Activated T-cell treated with anti-CD3 and anti-CD28 coated beads for 1 hour (primary cell): ENCODE data around the gene NEK5.

ENCODE experiments used
- DNase-seq: peaks from one replicate; pipeline ENCODE4 v3.0.0-alpha.2; 2020; ENCODE audit warnings: low read depth

The NEK5 gene

DNA sequence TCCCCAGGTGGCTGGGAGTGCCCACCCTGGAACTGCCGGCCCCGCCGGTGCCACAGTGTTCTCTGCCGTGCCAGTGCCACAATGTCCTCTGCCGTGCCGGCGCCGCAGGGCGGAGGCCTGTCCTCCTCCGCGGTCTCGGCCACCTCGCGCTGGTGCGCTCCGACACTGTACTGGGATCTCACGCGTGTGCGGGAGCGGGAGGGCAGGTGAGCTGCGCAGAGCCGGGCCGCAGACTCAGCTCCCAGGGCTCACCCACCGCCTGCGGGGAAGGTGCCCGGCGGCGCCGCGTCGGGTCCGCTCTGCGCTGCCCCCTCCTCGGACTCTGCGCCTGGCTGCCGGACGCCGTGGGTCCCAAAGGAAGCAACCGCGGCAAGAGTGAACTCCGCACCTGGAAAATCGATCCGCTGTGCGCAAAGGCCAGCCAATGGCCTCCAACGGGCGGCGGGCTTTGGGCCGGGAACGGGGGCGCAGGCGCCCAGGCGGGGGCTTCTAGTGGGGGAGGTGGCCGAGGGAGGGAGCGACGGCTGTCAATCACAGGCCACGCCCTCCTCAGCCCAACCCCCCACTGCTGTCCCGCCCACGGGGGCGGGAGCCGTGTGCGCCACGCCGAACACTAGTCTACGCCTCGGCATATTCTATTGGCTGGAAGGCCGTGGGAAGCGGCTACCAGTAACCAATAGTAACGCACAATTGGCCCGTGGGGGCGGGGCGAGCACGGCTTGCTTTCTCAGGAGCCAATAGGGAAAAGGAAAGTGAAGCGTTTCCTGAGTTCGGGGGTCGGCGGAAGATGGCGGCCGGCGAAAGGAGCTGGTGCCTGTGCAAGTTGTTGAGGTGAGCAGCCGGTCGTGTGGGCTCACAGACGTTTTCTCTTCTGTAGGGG, 117.0 kb downstream of the NEK5 start, which contains the start of gene ALG11:
TSS of gene ALG11 (plus strand) at position 767 of the 880 bp plus-strand sequence. CDS start at position 788, 21 bp downstream.
- DNase-seq: peak; percentile 100

DNA sequence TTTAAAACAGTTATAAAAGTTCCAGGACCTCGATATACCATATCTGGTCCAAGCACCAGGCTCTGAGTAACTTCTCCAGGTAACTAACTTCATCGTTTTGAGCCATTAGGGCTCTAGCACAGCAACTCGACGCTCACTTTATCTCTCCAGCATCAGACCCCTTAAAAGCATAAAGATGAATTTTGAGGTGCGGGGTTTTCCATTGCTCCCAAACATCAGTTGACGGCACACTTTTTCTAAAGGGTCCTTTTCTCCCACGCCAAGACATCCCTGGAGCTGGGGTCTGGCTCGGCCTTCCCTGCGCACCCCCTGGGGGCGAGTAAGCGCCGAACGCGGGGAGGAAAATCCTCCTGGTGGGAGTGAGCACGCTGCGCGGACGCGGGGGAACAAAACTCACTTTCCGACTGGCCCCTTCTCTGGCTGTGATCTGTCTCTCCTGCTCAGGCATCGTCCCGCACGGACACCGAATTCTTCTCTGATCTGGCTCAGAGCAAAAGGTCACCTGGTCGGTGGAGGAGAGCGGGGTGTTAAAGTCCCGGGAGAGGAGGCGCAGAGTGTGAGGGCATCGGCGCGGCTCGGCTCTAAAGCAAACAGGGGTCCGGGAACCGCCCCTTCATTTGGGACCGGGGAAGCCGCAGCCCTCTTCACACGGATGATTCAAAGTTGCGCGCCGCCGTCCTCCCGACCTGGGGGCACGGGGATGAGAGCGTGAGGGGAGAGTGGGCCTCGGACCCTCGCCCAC, 117.8 kb downstream of the NEK5 start, which contains the start of gene ATP7B:
TSS of gene ATP7B (minus strand) at position 561 of the 742 bp plus-strand sequence. CDS start at position 448, 113 bp downstream.
- DNase-seq: peak; percentile 5

DNA sequence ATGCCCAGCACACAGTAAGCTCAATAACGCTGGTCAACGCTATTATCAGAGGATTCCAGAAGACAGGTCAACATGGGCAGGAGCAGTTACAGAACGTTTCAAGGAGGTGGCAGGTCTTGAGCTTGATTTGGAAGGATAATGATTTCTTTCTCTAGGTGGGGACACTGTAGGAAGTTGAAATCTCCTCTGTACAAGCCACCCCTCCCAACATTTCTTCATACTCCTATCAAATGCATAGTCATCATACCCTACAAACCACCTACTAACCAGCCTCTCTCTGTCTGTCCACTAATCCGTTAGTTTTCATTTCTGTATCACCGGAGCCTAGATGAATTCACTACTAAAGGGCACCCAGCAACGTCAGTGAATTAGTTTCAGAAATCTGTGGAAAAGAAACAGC, 118.9 kb downstream of the NEK5 start:
- DNase-seq: no peak

DNA sequence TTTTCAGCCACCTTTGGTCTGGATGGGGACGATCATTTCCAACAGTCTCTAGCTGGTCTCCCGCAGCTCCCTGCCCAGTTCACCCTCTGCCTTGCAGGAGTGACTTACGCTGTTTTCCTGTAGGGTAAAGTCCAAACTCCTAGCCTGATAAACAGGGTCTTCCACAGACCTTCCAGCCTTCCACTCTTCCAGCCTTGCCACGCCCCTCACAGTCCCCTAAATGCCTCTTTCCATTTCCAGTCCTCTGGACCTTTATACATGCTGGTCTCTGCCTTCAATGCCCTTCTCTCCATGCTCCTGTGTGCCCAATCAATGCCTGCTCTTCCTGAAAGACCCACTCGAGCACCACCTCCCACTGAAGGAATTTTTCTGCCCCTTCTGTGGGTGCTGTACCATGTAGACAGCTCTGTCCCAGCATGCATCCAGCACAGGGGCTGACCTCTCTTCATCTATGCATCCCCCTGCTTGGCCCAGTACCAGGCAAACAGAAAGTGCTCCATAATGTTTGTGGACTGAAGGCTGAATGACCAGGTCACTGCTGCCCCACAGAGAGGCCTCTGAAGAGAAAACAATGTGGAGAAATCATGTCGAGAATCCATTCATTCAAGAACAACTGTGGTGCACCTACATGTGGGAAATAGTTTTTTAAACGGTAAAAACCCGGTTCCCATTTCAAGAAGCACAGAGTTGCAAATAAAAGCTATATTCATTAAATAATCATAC, 122.2 kb downstream of the NEK5 start:
- DNase-seq: no peak

DNA sequence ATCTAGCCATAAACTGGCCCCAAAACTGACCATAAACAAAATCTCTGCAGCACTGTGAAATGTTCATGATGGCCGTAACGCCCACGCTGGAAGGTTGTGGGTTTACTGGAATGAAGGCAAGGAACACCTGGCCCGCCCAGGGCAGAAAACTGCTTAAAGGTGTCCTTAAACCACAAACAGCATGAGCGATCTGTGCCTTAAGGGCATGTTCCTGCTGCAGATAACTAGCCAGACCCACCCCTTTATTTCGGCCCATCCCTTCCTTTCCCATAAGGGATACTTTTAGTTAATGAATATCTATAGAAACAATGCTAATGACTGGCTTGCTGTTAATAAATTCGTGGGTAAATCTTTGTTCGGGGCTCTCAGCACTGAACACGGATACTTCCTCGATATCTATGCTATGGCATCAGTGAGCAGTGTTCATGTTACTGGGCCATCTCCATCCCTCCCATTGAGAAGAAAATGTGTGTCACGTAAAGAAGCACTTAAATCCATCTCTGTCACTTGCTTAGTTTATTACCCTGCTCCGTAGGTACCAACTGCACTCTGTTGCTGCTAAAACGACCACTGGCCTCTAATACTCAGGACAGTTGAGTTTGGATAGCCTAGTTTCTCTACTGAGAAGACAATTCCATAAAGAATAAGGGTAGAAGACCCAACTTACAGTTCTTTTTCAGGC, 122.9 kb downstream of the NEK5 start:
- no peak for DNase-seq

DNA sequence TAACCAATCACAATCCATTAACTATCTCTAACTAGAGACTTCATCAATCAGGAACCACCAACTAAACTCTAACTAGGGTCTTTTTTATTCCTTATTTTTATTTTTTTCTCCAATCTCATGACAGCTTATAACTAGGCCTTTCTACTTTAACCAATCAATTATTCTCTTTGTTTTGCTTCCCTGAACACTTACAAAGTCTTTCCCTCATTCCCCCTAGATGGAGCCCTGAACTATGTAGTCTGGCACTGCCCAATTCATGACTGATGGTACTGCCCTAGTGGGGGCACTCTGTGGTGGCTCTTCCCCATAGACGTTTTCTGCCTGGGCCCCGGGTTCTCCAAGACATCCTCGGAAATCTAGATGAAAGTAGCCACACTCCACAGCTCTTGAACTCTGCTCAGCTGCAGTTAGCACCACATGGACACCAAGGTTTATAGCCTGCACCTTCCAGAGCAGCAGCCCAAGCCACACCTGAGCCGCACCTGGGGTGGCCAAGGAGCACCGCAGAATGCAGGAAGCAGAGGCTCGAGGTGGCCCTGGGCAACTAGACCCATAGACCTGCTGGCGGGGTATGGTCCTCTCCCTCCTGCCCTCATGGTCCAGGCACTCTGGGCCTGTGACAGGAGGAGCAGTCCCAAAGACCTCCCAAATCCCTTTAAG, 124.2 kb downstream of the NEK5 start:
- no peak for DNase-seq

DNA sequence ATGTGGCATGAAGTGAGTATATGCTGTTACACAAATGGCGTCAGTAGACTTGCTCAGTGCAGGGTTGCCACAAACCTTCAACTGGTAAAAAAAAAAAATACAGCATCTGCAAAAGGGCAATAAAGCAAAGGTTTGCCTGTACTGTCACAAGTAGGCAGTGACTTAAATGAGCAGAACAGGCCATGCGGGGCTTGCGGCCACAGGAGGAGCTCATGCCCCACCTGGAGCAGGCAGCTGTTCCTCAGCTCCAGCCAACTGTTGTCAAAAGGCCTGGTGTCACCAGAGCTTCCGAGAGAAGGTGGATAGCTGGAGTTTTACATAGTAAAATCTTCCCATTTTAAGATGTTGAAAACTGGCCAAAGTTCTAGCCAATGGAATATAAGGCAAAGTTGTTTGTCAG, 125.3 kb downstream of the NEK5 start:
- DNase-seq: no peak

DNA sequence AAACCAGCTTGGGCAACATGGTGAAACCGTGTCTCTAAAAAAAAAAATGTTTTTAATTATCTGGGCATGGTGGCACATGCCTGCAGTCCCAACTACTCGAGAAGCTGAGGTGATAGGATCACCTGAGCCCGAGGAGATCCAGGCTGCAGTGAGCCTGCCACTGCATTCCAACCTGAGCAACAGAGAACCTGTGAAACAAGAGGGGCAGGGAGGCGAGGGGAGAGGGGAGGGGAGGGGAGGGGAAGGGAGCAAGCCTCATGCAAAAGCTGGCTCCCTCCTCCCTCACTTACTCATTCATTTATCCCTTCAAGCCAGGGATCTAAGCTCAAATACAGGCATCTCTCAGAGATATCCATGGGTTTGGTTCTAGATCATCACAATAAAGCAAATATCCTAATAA, 126.5 kb downstream of the NEK5 start:
- DNase-seq: no peak

DNA sequence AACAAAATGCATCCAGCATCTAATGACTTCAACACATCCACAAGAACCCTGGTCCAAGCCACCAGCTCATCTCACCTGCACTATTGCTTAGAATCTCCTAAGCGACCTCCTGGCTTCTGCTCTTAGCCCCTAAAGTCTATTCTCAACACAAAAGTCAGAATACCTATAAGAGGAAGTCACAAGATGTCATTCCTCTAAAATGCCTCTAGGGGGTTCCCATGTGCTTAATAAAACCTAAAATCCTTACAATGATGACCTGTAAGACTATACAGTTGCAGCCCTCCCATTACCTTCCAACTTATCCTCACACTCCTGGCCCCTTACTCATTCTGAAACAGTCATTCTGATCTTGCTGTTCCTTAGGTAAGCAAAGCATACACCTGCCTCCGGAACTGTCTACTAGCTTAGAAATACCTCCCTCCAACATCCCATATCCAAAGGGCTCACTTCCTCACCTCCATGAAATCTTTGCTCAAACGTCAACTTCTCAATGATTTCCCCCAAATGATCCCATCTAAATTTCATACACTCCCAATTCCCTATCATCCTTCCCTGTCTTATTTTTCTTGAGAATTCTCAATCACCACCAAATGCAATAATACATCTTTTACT, 127.6 kb downstream of the NEK5 start:
- DNase-seq: no peak

DNA sequence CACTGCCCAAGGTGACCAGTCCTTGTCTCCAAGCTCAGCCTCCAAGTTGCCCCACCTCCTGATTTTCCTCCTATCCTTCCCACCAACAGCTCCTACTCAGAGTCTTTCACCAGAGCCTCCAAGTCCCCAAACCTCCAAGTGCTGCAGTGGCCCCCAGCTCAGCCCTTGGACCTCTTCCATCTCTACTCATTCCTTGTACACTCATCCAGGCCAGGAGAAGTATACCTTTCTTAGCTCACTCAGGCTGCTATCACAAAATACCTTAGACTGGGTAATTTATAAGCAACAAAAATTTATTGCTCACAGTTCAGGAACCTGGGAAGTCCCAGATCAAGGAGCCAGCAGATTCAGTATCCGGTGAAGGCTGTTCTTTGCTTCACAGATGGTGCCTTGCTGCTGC, 129.0 kb downstream of the NEK5 start:
- no peak for DNase-seq

DNA sequence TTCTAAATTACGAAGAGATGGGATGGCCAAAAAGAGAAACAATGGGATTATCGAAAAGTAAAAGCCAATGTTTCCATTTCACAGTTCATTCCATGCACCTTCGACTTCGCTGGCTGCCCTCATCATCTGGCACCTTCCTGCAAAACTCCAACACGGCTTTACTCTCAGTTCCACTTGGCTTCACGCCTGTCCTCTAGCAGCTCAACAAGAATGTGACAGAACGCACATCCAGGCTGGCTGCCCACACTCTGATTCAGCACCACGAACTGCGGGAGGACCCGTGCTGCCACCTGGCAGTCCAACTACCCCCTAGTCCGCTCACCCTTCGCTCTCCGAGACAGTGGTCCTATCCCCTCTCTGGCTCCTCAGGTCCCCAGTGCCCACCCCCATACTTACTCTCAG, 129.4 kb downstream of the NEK5 start:
- no peak for DNase-seq

DNA sequence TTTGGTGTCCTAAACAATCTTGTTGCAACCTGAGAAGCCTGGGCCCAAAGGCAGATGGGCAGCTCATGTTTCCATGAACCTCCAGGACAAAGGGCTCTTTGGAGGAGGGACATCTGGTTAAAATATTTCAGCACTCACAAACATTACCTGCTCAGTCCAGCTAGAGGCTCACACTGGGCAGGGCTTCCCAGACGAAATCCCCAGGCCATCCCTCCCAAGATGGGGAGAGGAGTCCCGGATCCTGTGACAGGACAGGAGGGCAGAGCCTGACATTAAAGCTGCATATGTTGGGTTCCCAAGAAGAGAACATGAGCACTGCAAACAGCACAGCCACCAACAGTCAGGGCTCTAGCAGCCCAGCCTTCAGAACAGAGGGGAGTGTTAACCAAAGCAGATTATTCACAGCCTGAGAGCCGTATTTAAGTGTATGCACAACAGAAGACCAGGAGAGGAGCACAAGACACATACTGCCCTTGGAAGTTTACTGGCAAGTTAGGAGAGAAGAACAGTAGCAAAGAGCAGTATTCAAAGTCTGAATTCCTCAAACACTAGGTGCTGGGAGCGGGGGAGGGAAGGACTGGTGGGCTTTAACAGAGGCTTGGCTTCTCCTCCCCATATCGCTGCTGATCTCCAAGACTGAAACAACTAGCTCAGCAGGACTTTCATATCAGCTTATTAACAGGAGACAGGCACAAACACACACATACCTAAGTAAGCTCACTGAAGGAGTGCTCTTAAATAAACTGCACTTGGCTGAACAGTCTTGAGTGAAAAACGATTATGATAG, 130.0 kb downstream of the NEK5 start:
- DNase-seq: no peak

DNA sequence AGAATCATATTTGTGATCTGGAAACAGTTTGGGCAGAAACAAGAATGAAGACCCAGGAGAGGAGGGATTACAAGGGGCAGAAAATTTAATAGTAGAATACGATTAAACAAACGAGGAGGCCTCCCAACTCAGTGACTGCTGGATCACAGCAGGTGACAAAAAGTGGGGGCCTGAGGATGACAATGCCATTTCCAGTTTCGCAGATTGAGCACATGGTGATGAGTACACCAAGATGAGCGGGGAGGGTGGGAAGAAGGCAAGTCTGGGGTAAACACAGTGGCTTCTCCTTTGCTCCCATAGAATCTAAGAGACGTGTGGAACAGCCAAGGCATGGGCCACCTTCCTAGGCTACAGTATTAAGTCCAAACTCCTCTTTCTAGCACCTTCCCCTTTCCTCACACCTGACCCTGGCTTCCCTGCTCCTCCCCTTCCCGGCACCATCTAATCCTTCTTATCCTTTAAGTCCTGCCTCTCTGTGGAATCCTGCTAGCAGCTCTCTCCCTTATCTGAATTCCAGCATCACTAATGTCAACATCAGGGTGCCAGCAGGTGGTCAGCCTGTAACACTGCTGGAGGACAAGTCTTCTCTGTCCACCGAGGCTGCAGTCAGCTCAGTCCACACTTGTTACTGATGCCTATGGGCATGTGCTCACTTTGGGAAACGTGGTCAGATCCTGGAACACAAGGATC, 131.1 kb downstream of the NEK5 start:
- DNase-seq: no peak

DNA sequence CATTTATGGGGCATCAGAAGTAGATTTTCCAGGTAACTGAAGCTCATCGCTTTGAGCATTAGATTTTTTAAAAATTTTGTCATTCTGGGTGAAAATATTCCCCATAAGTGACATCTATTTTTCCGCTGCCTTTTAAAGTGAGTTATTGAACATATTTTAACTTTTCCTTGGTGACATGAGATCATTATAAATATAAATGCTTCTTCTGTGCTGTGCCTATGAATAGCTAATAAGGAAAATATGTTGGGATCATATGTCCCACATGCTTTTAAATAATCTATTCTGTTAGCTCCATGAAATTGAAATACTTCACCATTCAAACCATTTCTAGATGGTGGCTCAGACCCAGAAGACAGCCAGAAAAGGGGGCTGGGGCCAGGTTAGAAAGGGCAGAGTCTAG, 131.7 kb downstream of the NEK5 start:
- DNase-seq: no peak

DNA sequence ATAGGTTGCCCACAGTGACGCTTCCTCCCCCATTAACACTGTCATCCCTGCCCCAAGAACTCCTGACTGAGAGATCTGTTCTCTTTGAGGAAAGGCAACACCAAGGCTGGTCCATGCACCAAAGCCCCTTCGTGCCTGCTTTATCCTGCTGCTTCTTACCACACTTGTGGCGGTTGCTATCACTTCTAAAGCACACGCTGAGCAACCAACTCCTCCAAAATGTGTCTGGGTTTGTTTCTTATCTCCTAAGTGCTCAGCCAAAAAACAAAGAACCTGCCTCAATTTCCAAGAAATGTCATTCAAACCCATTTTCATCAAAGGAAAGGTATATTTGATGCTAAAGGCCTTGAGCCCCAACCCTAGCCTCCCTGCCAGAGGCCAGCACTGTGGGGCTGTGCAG, 132.2 kb downstream of the NEK5 start:
- DNase-seq: no peak

DNA sequence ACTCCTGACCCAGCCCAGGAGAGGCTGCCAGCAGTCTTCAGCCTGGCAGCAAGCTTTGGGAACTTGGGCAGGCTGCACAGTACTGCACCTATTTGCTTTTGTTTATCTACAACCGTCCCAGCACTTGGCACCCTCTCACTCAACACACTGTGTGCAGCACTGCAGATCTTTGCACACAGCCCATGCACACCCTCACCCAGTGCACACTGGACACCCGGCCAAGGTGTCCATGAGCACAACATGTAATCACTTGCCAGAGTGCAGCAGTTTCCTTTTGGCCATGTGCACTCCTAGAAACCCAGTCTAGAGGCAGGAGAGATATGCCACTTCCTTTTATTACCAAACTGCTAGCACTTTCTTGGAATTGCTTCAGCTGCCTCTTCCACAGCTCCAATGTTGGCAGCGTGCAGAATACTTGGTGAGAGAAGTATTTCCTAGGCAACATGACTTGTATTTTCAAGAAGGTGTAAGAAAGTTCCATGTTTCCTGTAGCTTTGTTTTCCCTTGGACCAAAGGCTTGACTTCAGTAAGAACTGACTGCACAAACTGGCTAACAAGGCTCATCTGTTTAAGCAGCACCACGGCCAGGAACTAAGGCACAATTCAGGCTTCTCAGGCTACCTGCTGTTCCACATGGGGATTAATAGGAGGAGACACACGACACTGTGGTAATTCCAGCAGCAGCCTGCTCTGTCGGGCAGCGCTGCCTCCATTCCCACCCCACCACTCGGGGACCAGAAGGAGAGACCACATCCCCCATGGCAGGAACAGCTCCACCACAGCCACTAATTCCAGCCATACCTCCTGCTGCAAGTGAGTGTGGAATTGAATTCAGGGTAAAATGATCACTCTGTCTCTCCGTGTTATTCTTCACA, 133.0 kb downstream of the NEK5 start:
- no peak for DNase-seq

DNA sequence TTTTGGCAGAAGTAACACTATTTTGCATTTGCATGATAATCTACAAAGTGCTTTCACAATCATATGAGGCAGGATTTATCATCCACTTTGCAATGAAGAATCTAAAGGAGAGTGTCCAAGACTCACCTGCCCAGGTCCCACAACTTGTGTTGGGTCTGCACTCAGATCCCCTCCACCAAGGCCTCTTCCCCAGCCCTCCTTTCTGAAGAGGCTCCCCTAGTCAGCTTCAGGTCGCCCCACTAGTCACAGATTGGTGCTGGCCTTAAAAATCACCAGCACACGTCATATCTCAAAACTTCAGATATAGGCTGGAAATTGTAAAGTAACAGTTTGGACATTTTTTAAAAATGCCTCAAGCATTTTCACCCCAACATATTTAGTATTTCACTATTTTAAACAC, 135.2 kb downstream of the NEK5 start:
- DNase-seq: no peak

DNA sequence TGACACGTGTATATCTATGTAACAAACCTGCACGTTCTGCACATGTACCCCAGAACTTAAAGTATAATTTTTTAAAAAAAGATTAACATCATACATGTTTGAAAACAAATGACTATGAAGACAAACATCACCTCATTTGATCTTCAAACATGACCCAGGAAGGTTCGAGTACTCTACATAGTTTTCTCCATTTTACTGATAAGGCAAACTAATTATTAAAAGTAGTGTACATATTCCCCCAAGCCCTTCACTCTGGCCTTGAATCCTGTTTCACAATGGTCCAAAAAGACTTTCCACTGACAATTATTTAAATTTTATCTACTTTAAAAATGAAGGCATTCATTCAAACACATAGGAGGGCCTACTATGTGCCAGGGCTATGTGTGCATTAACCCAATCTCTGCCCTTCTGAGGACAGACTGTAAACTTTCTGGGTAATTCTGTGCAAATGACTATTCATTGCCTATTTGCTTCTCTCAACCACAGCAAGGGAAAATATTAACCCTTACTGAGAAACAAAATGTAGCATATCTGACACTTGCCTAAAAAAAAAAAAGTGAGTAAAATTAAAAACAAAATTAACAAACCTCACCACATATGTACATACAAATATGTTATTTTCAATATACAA, 139.8 kb downstream of the NEK5 start:
- DNase-seq: no peak
